GM18511 (cell line): ENCODE data around the gene TAF4.

Source experiments
- ATAC-seq: cut with Tn5 transposase; IDR thresholded peaks from one replicate; pipeline ENCODE4 v1.9.1; 2021; ENCODE audit warnings: mild to moderate bottlenecking, moderate library complexity; ENCODE audit not compliant: unreplicated experiment

The TAF4 gene

GRCh38 chr20:61924858-61925554 lies 140.7 kb downstream of the TAF4 start:
- ATAC-seq = no peak
